Amniotic epithelial cell (primary cell): Measurements from ENCODE around the gene DMRTA2.

Experiments
- DNase-seq: peaks from one replicate; pipeline ENCODE4 v3.0.0-alpha.2; 2010; ENCODE audit warnings: low read depth

The DMRTA2 gene

GRCh38 chr1:50373532-50373931, 49.7 kb downstream of the DMRTA2 start:
- DNase-seq: no peak

- DNase-seq: no peak
Observed at GRCh38 chr1:50371749-50372148, 51.5 kb downstream of the DMRTA2 start.

GRCh38 chr1:50369830-50370229, 53.4 kb downstream of the DMRTA2 start:
- DNase-seq: no peak

- DNase-seq: no peak
Observed at GRCh38 chr1:50369008-50369634, 54.1 kb downstream of the DMRTA2 start.

GRCh38 chr1:50368179-50369007, 54.9 kb downstream of the DMRTA2 start:
- no peak for DNase-seq
